ENCODE measurements around the gene RAD54L.
"Not testable (repeated sequence)": the region's sequence is repeated elsewhere in the genome, so short reads cannot be mapped to it uniquely, and the experiment has no call there.

The RAD54L gene

DNA sequence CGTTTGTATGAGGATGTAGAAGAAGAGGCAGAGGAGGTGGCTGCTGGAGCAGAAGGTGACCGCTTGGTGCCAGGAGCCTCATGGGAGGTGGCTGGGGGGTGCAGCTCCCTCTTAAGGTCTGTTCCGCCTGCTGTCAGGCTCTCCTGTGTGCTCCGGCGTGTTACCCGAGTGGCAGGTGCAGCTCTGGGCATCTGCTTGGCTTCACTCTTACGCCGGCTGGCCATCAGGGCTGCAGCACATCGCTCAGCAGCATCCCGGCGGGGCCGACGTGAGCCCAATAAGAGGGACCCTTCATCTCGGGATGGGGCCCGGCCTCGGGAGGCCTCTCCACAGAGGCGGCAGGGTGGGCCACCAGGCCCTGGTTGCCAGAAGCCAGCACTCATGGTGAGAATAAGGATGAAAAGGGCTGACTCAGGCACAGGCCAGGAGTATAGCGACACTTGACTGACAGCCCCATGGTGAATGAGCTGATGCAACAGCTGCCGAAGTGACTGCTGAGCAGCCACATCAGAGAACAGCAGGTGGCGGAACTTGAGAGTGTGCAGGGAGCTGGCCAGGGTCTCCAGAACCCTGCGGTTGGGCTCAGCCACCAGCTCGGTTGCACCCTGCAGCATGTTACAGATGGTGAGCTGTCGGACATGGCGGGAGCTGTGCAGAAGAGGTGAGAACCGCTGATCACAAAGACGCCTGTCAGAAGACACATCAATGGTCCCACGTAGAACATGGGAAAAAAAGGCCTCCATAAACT is 38.3 kb downstream of the RAD54L start:
- no peak for DNase-seq (ENCODE audit: low read depth)

GRCh38 chr1:46288485-46289133 is 41.0 kb downstream of the RAD54L start:
- DNase-seq (ENCODE audit: low read depth) = no peak

- DNase-seq (ENCODE audit: low read depth) = no peak
These were observed 41.6 kb downstream of the RAD54L start for GRCh38 chr1:46289134-46289494.

- no peak for DNase-seq (ENCODE audit: low read depth)
These were observed 42.4 kb downstream of the RAD54L start for GRCh38 chr1:46289976-46290375.

GRCh38 chr1:46295306-46295705 is 47.7 kb downstream of the RAD54L start:
- no peak for DNase-seq (ENCODE audit: low read depth)

DNA sequence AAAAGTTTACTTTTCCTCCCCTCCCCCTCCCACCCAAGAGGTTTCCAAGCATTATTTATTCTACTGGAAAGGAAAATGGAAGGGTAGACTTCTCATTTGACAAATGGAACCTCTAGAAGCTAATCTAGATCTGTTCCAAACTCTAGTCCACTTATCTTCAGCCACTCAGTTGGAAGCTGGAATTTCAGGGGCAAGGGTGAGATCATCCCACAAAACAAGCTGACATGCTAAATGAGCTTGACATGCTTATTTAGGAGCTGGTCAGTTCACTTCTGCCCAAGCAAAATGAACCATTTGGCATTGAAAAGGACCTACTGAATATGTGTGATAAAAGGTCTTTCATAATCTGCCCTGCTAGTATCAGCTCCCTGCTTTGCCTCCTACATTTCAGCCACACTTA is 50.8 kb downstream of the RAD54L start:
- DNase-seq (ENCODE audit: low read depth) = no peak

- no peak for DNase-seq (ENCODE audit: low read depth)
These were observed 53.3 kb downstream of the RAD54L start for GRCh38 chr1:46300673-46301405.

GRCh38 chr1:46301406-46301807 is 53.8 kb downstream of the RAD54L start:
- DNase-seq (ENCODE audit: low read depth) = no peak

DNA sequence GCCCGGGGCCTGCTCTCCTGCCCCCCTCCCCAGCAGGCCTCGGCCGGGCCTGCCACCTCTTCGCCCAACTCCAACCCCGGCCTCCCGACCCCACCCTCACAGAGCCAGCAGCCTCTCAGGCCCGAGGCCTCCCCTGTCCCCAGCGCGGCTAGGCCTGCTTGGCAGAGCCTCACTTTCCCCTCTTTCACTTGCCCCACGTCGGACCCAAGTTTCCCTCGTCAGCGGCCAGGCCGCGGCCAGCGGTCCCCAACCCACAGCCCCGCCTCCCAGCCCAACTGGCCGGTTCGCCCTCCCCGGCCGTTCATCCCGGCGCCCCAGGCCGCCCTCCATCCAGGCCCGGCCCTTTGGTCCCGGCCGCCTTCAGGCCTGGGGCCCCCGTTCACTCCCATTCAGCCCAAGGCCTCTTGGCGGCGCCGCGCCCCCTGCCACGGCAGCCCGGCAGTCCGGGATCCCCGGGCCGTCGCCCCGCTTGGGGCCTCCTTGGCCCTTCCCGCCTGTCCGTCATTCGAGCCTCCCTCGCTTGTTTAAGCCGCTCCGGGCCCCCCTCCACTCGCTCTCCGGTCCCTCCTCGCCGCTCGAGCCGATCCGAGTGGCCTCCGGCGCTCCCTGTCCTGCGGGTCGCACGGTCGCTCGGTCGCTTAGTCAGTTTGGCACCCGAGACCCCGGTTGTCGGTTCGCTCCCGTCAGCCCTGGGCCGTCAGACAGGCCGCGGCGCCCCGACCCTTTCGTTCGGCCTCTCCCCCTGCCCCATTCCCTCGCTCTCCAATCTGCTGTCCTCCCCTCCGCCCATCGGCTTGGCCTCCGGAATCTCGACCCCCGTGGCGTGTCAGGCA is 54.5 kb downstream of the RAD54L start:
- DNase-seq (ENCODE audit: low read depth) = no peak

DNA sequence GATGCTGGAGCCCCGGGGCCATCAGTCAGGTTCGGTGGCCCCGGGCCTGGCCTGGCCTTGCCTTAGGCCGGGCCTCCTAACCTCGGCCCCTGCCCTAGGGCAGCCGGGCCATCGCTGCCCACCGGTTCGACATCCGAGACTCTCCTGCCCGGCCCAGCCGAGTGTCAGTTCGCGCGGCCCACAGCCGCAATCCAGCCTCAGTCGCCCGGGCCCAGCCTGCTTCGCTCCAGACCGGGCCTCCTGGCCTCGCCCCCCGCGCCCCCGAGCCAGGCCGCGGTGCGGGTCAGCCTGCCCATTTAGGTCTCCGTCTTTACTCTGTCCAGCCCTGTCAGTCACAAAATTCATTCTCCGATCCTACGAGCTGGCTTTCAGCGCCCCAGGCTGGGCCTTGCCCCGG is 55.1 kb downstream of the RAD54L start:
- DNase-seq (ENCODE audit: low read depth) = no peak

- DNase-seq (ENCODE audit: low read depth) = peak; percentile 89
These were observed 55.7 kb downstream of the RAD54L start, which contains the start of the genes LRRC41 and UQCRH for GRCh38 chr1:46303038-46303871. LRRC41 (minus strand) TSS chr1:46303616; CDS start chr1:46303322, 294 bp downstream. UQCRH (plus strand) TSS chr1:46303698; CDS start chr1:46303767, 69 bp downstream.

- no peak for DNase-seq (ENCODE audit: low read depth)
These were observed 56.3 kb downstream of the RAD54L start for GRCh38 chr1:46303872-46304326.

DNA sequence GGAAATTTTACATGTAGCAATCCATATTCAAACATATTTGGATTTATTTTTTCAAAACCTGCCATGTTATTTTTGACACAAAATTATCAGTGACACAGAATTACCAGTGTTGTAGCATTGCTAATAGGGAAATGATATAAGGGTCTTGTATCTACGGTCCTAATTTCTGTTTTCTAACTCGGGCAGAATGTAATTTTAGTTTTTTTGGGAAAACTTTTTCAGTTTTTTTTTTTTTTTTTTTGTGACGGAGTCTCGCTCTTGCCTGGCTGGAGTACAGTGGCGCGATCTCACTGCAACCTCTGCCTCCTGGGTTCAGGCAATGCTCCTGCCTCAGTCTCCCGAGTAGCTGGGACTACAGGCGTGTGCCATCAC is 58.6 kb downstream of the RAD54L start:
- no peak for DNase-seq (ENCODE audit: low read depth)

DNA sequence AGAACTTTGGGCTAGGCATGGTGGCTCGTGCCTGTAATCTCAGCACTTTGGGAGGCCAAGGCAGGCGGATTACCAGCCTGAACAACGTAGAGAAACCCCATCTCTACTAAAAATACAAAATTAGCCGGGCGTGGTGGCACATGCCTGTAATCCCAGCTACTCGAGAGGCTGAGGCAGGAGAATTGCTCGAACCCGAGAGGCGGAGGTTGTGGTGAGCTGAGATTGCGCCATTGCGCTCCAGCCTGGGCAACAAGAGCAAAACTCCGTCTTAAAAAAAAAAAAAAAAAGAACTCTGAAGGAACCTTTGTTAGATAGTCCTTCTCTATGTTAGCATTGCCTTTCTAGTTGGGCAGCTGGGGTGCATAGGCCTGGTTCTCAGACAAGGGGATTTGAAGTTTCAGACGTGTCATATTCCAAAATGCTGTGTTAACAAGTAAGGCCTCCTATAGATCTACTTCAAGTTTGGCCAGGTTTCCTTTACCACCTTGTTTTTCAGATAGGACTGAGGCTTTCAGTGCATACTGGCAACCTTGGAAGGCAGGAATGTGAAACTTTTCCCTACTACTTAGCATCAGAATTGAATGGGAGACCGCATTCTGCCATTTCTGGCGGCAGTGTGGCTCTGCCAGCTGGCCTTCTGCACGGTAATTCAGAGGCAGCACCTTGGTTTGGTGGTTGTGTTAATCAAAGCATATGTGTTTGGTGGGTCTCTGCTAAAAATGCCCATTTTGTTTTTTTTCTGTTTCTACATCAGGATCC is 62.0 kb downstream of the RAD54L start:
- DNase-seq (ENCODE audit: low read depth) = no peak

- no peak for DNase-seq (ENCODE audit: low read depth)
These were observed 62.8 kb downstream of the RAD54L start for GRCh38 chr1:46310321-46310720.

DNA sequence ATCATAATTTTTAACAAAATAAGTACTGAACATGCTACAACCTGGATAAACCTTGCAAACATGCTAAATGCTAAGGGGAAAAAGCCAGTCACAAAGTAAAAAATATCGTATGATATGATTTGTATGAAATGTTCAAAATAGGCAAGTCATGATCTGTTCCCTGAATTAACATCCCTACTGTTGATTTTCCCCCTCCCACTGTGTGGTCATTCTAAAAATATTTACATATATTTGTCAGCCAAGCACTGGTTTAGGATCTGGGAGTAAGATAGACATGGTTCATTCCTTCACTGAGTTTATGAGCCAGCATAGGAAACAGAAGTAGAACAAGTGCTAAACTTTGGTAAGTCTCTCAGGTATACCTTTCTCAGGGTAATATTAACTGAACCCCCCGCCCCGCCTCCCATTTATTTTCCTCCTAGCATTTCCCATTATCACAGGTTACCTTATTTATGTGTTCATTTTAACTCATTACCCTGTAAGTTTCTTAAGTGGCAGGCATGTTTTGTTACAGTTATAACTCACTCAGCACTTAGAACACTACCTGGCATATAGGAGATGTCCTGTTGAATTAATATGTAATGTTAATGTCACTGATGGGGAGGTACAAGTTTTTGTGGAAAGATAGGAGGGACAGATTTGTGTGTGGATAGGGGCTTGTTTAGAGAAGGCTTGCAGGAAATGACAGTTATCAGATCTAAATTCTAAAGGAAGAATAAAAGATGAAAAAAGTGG is 68.3 kb downstream of the RAD54L start:
- no peak for DNase-seq (ENCODE audit: low read depth)

DNA sequence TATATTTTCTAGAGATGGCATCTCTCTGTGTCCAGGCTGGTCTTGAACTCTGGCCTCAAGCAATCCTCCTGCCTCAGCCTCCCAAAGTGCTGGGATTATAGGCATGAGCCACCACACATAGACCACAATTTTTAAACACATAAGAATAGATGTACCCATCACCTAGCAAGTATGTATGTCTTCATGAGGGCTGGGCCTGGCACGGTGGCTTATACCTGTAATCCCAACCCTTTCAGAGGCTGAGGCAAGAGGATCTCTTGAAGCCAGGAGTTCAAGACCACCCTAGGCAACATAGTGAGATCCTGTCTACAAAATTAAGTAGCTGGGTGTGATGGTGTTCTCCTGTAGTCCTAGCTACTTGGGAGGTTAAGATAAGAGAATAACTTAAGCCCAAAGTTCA is 69.8 kb downstream of the RAD54L start:
- DNase-seq (ENCODE audit: low read depth) = no peak

GRCh38 chr1:46319301-46319700 is 71.7 kb downstream of the RAD54L start:
- DNase-seq (ENCODE audit: low read depth) = not testable (repeated sequence)
